ENCODE measurements around the gene LRMDA.
A peak's percentile ranks its signal among the peaks of the same experiment; 100 is the strongest.

Gene LRMDA

GRCh38 chr10:75400771-75401568 lies 30.5 kb upstream of the LRMDA start:
- in situ Hi-C loops (cut with MboI; ENCODE audit: low pct_unique_long_range_greater_than_20kb, low sequenced_read_pairs): no loop called here
- DNase-seq: no peak

DNA sequence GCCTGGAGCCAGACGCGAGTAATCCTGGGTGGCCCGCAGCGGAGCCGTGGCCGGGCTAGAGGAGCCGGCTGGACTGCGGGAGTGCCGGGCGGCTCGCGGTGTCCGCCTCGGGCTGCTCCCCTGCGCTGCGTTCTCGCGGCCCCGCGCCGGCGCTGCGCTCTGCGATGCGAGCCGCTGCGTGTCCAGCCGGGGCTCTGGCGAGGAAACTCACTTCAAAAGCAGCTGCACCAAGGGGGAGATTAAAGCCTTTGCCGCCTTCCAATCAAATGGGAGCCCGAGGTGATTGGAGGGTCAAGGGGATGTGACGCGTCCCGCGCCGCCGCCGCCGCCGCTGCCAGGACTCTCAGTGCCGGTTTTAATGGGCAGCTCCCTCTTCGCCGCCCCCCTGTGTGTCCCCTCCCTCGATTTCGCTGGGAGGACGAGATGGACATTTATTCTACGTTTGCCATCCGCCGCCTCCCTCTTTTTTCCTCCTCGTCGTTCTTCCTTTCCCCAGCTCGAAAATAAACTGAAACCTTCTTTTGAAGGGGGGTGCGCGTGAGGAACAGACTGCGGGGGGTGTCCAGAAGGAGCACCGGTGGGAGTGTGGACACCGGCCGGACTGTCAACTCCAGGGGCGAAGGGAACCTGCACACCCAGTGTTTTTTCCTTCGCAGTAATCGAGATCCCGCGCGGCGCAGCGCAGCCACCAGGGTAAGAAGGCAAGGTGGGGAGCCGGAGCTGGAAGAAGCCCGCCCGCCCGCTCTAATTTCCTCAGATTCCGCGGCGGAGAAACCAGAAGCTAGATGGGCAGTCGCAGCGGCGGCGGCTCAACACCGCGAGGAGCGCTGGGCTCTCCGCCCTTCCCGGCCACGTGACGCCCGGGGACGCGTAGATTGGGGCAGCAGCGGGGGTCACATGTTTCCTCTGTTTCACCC lies 29.6 kb upstream of the LRMDA start, which contains the start of gene ZNF503:
Gene ZNF503 (minus strand): TSS at position 196 of the 917 bp plus-strand sequence. CDS start 345 bp downstream, outside the sequence.
- peak; percentile 98 for DNase-seq
- in situ Hi-C loops (cut with MboI; ENCODE audit: low pct_unique_long_range_greater_than_20kb, low sequenced_read_pairs): no loop called here

DNA sequence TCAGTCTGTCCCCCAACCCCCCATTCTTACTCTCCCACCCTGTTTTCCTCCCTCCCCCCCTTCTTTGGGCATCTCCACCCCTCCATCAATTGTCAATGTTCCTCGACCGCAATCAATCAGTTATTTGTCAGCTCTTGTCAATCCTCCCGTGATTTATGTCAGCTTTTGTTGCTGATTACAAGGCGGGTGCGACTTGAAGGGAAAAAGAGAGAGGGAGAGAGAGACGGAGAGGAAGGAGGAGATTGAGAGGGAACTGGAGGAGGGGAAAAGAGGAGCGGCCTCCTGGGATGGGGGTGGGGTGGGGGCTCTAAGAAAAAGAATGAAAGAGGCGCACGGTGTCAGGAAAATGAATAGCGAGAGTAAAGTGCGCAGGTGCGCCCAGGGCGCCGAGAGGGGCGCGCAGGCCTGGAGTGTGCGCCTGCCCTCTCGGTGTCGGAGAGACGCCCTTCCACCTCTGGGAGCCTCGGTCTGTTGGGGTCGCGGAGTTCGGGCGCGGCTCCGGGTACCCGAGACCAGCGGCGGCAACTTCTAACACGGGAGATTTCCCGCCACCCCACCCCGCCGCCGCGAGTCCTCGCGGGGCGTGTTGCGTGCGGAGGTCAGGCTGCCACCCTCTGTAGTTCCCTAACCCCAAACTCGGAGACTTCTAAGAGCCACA lies 28.8 kb upstream of the LRMDA start:
- DNase-seq: no peak

GRCh38 chr10:75403144-75403938 lies 28.1 kb upstream of the LRMDA start:
- no peak for DNase-seq
- in situ Hi-C loops (cut with MboI; ENCODE audit: low pct_unique_long_range_greater_than_20kb, low sequenced_read_pairs): no loop called here

More for the DNA sequence above, 28.8 kb upstream of the LRMDA start:
- in situ Hi-C loops (cut with MboI; ENCODE audit: low pct_unique_long_range_greater_than_20kb, low sequenced_read_pairs): no loop called here

DNA sequence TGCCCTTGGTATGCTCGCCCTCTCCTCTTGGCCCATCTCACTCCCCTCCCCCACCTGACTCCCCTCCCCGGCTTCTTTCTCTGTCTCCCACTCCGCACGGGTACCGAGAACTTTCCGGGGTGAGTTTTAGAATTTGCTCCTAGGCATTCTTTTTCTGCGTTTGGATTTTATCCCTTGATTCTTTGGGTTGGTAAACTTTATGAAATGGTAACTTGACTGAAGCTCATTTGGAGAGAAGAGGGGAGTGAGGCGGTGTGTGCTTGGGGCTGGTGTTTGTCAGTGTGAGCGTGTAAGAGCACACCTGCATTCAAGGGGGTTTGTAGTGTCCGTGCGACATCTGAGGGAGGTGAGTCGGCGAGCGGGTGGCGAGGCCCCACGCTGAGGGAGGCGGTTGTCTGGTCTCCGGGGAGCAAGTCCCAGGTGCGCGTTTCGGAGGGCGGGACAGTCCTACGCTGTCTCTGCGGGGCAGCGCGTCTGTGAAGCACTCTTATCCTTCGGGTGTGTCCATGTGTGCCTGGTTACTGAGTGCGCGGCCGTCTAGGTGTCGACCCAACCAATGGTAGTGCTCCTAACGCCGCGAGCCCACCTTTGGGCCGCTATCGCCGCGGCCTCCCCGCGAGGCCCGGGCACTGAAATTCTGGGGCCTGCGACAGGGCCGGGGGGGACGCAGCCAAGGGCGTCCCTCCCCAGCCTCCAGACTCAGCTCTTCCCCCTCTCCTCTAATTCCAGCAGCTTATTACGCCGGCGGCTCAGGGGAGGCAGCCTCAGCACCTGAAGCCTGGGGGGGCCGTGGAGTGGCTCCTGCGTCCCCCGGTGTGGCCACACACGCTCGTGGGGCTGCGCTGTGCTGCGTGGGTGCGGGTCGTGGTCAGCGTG lies 27.2 kb upstream of the LRMDA start:
- in situ Hi-C loops (cut with MboI; ENCODE audit: low pct_unique_long_range_greater_than_20kb, low sequenced_read_pairs): no loop called here
- no peak for DNase-seq

DNA sequence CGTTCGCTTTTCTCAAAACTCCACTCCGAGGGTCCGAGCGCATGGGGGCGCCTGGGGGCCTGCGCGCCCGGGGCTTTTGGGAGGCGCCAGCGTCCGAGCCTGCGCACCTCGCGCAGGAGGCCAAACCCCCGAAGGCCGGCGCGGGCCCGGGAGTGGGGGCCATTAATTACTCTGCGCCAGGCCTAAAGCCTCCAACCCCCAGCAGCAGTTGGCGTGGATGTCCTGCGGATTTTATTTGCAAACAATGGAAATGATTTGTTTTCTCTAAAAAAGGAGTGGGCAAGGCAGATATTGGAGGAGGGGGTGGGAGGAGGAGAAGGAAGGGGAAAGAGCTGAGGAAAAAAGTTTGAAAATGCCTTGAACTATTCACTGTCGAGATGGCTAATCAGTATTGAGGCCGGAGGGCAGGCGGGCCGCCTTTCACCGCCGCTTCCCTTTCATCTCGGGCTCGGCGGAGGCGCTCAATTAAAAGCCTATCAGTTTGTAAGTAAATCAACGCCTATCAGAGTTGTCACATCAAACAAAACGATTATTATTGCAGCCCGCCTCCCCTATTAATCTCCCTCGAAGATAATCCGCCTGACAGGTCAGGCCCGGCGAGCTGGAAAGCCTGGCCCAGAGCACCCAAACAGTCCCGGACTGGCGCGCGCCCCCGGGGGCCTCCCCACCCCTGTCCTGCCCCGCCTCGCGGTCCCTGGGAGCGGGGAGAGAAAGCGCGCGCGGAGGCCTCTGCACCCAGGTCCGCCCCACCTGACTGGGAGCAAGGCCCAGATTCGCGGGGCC lies 26.4 kb upstream of the LRMDA start:
- in situ Hi-C loops (cut with MboI; ENCODE audit: low pct_unique_long_range_greater_than_20kb, low sequenced_read_pairs): no loop called here

DNA sequence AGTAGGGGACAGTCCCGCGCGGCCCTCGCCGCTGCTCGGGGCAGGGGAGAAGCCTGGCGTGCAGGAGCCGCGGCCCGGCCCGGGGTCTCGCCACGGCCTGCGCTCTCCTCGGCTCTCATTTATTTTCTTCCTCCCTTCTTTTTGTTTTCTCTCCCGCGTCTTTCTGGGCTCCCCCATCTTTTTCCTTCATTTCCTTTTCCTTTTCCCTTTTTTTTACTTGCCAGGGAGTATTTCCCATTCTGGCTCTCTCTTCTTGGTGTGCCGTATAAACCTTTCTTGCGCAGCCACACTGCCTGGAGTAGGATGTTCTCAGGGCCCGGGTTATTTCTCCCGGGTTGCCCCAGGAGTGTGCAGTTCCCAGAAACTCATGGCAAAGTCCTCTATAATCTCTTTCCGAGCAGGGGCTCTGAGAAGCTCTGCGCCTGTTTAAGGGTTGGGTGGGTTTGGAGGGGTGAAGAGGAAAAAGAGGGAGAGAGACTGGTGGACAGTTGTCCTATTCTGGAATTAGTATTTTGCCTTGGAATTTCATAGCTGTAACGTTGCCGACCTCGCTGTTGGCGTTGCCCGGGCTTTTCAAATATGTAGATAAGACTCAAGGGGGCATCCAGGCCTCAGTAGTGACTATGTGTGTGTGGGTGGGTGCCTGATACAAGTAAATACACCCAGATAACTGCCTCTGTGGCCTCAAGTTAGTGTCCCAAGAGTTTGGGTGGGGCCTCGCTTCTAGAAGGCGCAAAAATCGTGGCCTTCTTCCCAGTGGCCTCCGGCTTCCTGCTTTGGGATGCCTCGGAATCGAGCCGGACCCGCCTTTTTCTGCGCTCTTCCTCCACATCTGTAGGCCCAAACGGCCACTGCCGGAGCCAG lies 25.6 kb upstream of the LRMDA start:
- in situ Hi-C loops (cut with MboI; ENCODE audit: low pct_unique_long_range_greater_than_20kb, low sequenced_read_pairs): no loop called here
- DNase-seq: no peak

More for the DNA sequence above, 26.4 kb upstream of the LRMDA start:
- no peak for DNase-seq

DNA sequence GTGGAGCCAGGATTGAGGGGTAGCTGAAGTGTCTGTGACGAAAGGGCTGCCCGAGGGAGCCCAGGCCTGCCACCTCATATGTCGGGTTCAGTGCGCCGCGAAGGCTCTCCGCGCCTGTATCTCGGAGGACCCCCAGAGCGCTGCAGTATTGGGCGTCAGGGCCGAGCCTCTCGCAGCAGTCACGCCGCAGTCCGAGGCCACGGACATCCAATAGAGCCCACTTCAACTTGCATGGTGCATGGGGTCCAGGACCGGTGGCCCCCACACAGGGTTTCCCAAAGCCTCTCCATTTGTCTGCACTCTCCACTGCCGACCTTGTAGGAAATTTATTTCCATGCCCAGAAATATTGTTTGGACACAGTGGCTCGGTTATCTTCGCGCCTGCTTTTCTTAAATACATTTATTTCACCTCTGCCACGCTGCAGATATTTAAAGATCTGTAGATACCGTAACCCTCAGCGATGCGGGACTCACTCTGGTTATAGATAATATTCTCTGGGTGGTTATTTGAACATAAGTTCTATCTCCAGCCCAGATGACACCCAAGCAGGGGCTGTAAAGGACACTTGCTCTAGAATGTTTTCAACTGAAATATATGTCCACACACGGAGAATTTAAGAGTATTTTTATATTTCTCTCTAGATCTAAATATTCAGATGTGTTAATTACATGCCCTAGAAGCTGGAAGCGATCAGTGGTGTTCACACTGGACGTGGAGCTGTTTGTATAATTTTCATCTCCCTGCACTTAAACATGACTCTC lies 24.8 kb upstream of the LRMDA start:
- in situ Hi-C loops (cut with MboI; ENCODE audit: low pct_unique_long_range_greater_than_20kb, low sequenced_read_pairs): no loop called here

DNA sequence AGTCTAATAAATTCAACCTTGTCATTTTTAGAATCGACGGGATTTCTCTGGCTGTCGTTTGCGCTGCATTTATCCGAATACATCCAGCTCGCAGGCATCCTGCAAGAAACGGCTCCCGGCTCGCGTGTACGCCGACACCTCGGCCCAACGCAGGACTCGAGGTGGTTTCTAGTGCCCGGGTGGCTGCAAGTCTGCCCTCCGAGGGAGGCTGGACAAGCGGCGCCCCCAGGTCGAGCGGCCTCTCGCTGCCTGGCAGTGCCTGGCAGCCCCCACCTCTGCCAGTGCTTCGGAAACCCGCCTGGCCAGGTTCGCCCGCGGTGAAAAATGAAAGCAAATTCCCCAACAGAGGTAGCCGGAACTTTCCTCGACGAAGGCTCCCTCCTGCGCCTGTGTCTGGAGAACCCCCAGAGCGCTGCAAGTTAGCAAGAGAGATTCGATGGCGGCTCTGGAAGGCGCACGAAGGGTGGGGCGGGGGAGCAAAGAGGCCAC lies 24.2 kb upstream of the LRMDA start:
- in situ Hi-C loops (cut with MboI; ENCODE audit: low pct_unique_long_range_greater_than_20kb, low sequenced_read_pairs): no loop called here

More for the DNA sequence above, 24.8 kb upstream of the LRMDA start:
- no peak for DNase-seq

GRCh38 chr10:75407713-75408508 lies 23.5 kb upstream of the LRMDA start:
- DNase-seq: no peak

More for the DNA sequence above, 24.2 kb upstream of the LRMDA start:
- DNase-seq: no peak

DNA sequence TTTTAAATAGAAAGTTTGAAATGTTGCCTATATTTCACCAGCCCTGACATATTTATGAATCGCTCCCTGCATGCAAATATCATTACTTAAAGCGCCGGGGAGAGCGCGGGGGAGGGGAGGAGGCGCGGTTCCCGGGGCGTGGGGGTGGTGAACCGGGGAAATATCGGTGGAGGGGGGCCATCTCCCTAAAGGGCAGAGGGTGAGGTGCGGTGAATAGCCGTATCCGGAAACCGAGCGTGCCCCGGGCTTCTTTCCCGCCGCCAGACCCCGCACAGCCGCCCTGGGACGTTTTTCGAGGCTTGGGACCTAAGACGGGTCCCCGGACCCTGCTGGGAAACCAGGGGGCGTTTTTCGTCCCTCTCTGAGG lies 22.9 kb upstream of the LRMDA start:
- no peak for DNase-seq
- in situ Hi-C loops (cut with MboI; ENCODE audit: low pct_unique_long_range_greater_than_20kb, low sequenced_read_pairs): no loop called here

More at GRCh38 chr10:75407713-75408508, 23.5 kb upstream of the LRMDA start:
- in situ Hi-C loops (cut with MboI; ENCODE audit: low pct_unique_long_range_greater_than_20kb, low sequenced_read_pairs): no loop called here

- in situ Hi-C loops (cut with MboI; ENCODE audit: low pct_unique_long_range_greater_than_20kb, low sequenced_read_pairs): no loop called here
- DNase-seq: peak; percentile 66
These were observed 22.2 kb upstream of the LRMDA start for GRCh38 chr10:75408911-75409885.

GRCh38 chr10:75410132-75411005 lies 21.1 kb upstream of the LRMDA start:
- DNase-seq: no peak
- in situ Hi-C loops (cut with MboI; ENCODE audit: low pct_unique_long_range_greater_than_20kb, low sequenced_read_pairs): no loop called here
